ENCODE results near the gene NIP7.

NIP7 gene

GRCh38 chr16:69309316-69309715 is 30.3 kb upstream of the NIP7 start:
- Histone ChIP-seq H3K27me3 (ENCODE audit: low read depth, low read length) (no peaks in the 10 kb centered on the region), H3K4me3 (ENCODE audit: low read depth in 1 of 2, low read length in 2 of 2) (no peak overlapping the region), H3K4me1 (ENCODE audit: control insufficient read depth in 1 of 2, insufficient read depth in 2 of 2, low read length in 2 of 2) (peaks cover 0 to 9% of the 10 kb centered on the region in 2 donors), H3K9me3 (ENCODE audit: control insufficient read depth in 1 of 2, low read length in 2 of 2) (no peaks in the 10 kb centered on the region), H3K27ac (ENCODE audit: low read length) (no peak overlapping the region), H3K36me3 (ENCODE audit: control insufficient read depth in 1 of 2, insufficient read depth in 2 of 2, low read length in 2 of 2) (no peaks in the 10 kb centered on the region)

GRCh38 chr16:69310653-69311532 is 28.7 kb upstream of the NIP7 start, which contains the start of gene VPS4A:
Gene VPS4A (plus strand): TSS chr16:69311350. CDS start chr16:69311512, 162 bp downstream.
- peak within 1 kb of the TSS; percentile 86 to 90 for H3K4me3 ChIP-seq (ENCODE audit: low read depth in 1 of 2, low read length in 2 of 2)
- H3K27ac ChIP-seq (ENCODE audit: low read length), result peak within 1 kb of the TSS; percentile 82
- H3K4me1 ChIP-seq (ENCODE audit: control insufficient read depth in 1 of 2, insufficient read depth in 2 of 2, low read length in 2 of 2), result peaks cover 0 to 9% of the 10 kb centered on the region in 2 donors

GRCh38 chr16:69311533-69312387 is 27.8 kb upstream of the NIP7 start:
- Histone ChIP-seq H3K27me3 (ENCODE audit: low read depth, low read length) (no peaks in the 10 kb centered on the region), H3K36me3 (ENCODE audit: control insufficient read depth in 1 of 2, insufficient read depth in 2 of 2, low read length in 2 of 2) (peaks cover 14 to 15% of the 10 kb centered on the region in 2 donors), H3K27ac (ENCODE audit: low read length) (peak overlapping the region; percentile 51), H3K9me3 (ENCODE audit: control insufficient read depth in 1 of 2, low read length in 2 of 2) (no peaks in the 10 kb centered on the region), H3K4me1 (ENCODE audit: control insufficient read depth in 1 of 2, insufficient read depth in 2 of 2, low read length in 2 of 2) (peaks cover 0 to 9% of the 10 kb centered on the region in 2 donors), H3K4me3 (ENCODE audit: low read depth in 1 of 2, low read length in 2 of 2) (peak overlapping the region; percentile 86 to 90)

More at GRCh38 chr16:69310653-69311532, 28.7 kb upstream of the NIP7 start, which contains the start of gene VPS4A:
- Histone ChIP-seq H3K36me3 (ENCODE audit: control insufficient read depth in 1 of 2, insufficient read depth in 2 of 2, low read length in 2 of 2) (peaks cover 7% of the 10 kb centered on the region in 2 donors), H3K27me3 (ENCODE audit: low read depth, low read length) (no peaks in the 10 kb centered on the region), H3K9me3 (ENCODE audit: control insufficient read depth in 1 of 2, low read length in 2 of 2) (no peaks in the 10 kb centered on the region)

GRCh38 chr16:69313469-69313868 is 26.1 kb upstream of the NIP7 start:
- Histone ChIP-seq H3K27ac (ENCODE audit: low read length) (no peak overlapping the region), H3K27me3 (ENCODE audit: low read depth, low read length) (no peaks in the 10 kb centered on the region), H3K4me3 (ENCODE audit: low read depth in 1 of 2, low read length in 2 of 2) (no peak overlapping the region), H3K9me3 (ENCODE audit: control insufficient read depth in 1 of 2, low read length in 2 of 2) (no peaks in the 10 kb centered on the region), H3K36me3 (ENCODE audit: control insufficient read depth in 1 of 2, insufficient read depth in 2 of 2, low read length in 2 of 2) (peaks cover 21 to 27% of the 10 kb centered on the region in 2 donors), H3K4me1 (ENCODE audit: control insufficient read depth in 1 of 2, insufficient read depth in 2 of 2, low read length in 2 of 2) (peaks cover 0 to 9% of the 10 kb centered on the region in 2 donors)

GRCh38 chr16:69314534-69314933 is 25.0 kb upstream of the NIP7 start:
- Histone ChIP-seq H3K4me1 (ENCODE audit: control insufficient read depth in 1 of 2, insufficient read depth in 2 of 2, low read length in 2 of 2) (peaks cover 0 to 9% of the 10 kb centered on the region in 2 donors), H3K9me3 (ENCODE audit: control insufficient read depth in 1 of 2, low read length in 2 of 2) (no peaks in the 10 kb centered on the region), H3K4me3 (ENCODE audit: low read depth in 1 of 2, low read length in 2 of 2) (no peak overlapping the region), H3K27ac (ENCODE audit: low read length) (no peak overlapping the region), H3K36me3 (ENCODE audit: control insufficient read depth in 1 of 2, insufficient read depth in 2 of 2, low read length in 2 of 2) (peaks cover 31 to 38% of the 10 kb centered on the region in 2 donors), H3K27me3 (ENCODE audit: low read depth, low read length) (no peaks in the 10 kb centered on the region)

GRCh38 chr16:69315486-69316311 is 23.9 kb upstream of the NIP7 start:
- Histone ChIP-seq H3K36me3 (ENCODE audit: control insufficient read depth in 1 of 2, insufficient read depth in 2 of 2, low read length in 2 of 2) (peaks cover 42 to 50% of the 10 kb centered on the region in 2 donors), H3K4me3 (ENCODE audit: low read depth in 1 of 2, low read length in 2 of 2) (no peak overlapping the region), H3K4me1 (ENCODE audit: control insufficient read depth in 1 of 2, insufficient read depth in 2 of 2, low read length in 2 of 2) (peaks cover 0 to 9% of the 10 kb centered on the region in 2 donors), H3K27ac (ENCODE audit: low read length) (no peak overlapping the region), H3K9me3 (ENCODE audit: control insufficient read depth in 1 of 2, low read length in 2 of 2) (no peaks in the 10 kb centered on the region), H3K27me3 (ENCODE audit: low read depth, low read length) (no peaks in the 10 kb centered on the region)

- Histone ChIP-seq H3K27ac (ENCODE audit: low read length) (no peak overlapping the region), H3K9me3 (ENCODE audit: control insufficient read depth in 1 of 2, low read length in 2 of 2) (no peaks in the 10 kb centered on the region), H3K36me3 (ENCODE audit: control insufficient read depth in 1 of 2, insufficient read depth in 2 of 2, low read length in 2 of 2) (peaks cover 50 to 59% of the 10 kb centered on the region in 2 donors), H3K4me1 (ENCODE audit: control insufficient read depth in 1 of 2, insufficient read depth in 2 of 2, low read length in 2 of 2) (peaks cover 0 to 9% of the 10 kb centered on the region in 2 donors), H3K27me3 (ENCODE audit: low read depth, low read length) (no peaks in the 10 kb centered on the region), H3K4me3 (ENCODE audit: low read depth in 1 of 2, low read length in 2 of 2) (no peak overlapping the region)
Measured at GRCh38 chr16:69316595-69317034, 23.0 kb upstream of the NIP7 start.

- no peaks in the 10 kb centered on the region for H3K27me3 ChIP-seq (ENCODE audit: low read depth, low read length)
- H3K27ac ChIP-seq (ENCODE audit: low read length), result no peak overlapping the region
- H3K9me3 ChIP-seq (ENCODE audit: control insufficient read depth in 1 of 2, low read length in 2 of 2), result no peaks in the 10 kb centered on the region
- H3K4me3 ChIP-seq (ENCODE audit: low read depth in 1 of 2, low read length in 2 of 2), result no peak overlapping the region
- H3K36me3 ChIP-seq (ENCODE audit: control insufficient read depth in 1 of 2, insufficient read depth in 2 of 2, low read length in 2 of 2), result peaks cover 65 to 76% of the 10 kb centered on the region in 2 donors
- no peaks in the 10 kb centered on the region for H3K4me1 ChIP-seq (ENCODE audit: control insufficient read depth in 1 of 2, insufficient read depth in 2 of 2, low read length in 2 of 2)
Measured at GRCh38 chr16:69318177-69318910, 21.2 kb upstream of the NIP7 start.

- peaks cover 67 to 82% of the 10 kb centered on the region in 2 donors for H3K36me3 ChIP-seq (ENCODE audit: control insufficient read depth in 1 of 2, insufficient read depth in 2 of 2, low read length in 2 of 2)
- no peaks in the 10 kb centered on the region for H3K9me3 ChIP-seq (ENCODE audit: control insufficient read depth in 1 of 2, low read length in 2 of 2)
- no peak overlapping the region for H3K27ac ChIP-seq (ENCODE audit: low read length)
- no peak overlapping the region for H3K4me3 ChIP-seq (ENCODE audit: low read depth in 1 of 2, low read length in 2 of 2)
- no peaks in the 10 kb centered on the region for H3K27me3 ChIP-seq (ENCODE audit: low read depth, low read length)
- peaks cover 0 to 2% of the 10 kb centered on the region in 2 donors for H3K4me1 ChIP-seq (ENCODE audit: control insufficient read depth in 1 of 2, insufficient read depth in 2 of 2, low read length in 2 of 2)
Measured at GRCh38 chr16:69318911-69319289, 20.7 kb upstream of the NIP7 start.

- H3K4me1 ChIP-seq (ENCODE audit: control insufficient read depth in 1 of 2, insufficient read depth in 2 of 2, low read length in 2 of 2), result peaks cover 0 to 7% of the 10 kb centered on the region in 2 donors
- H3K9me3 ChIP-seq (ENCODE audit: control insufficient read depth in 1 of 2, low read length in 2 of 2), result no peaks in the 10 kb centered on the region
- H3K36me3 ChIP-seq (ENCODE audit: control insufficient read depth in 1 of 2, insufficient read depth in 2 of 2, low read length in 2 of 2), result peaks cover 67 to 86% of the 10 kb centered on the region in 2 donors
- no peaks in the 10 kb centered on the region for H3K27me3 ChIP-seq (ENCODE audit: low read depth, low read length)
- no peak overlapping the region for H3K4me3 ChIP-seq (ENCODE audit: low read depth in 1 of 2, low read length in 2 of 2)
- H3K27ac ChIP-seq (ENCODE audit: low read length), result no peak overlapping the region
Measured at GRCh38 chr16:69319381-69319780, 20.2 kb upstream of the NIP7 start.

All from muscle layer of duodenum (tissue), 2 donors.